ENCODE measurements around the gene TANGO2.

DNA sequence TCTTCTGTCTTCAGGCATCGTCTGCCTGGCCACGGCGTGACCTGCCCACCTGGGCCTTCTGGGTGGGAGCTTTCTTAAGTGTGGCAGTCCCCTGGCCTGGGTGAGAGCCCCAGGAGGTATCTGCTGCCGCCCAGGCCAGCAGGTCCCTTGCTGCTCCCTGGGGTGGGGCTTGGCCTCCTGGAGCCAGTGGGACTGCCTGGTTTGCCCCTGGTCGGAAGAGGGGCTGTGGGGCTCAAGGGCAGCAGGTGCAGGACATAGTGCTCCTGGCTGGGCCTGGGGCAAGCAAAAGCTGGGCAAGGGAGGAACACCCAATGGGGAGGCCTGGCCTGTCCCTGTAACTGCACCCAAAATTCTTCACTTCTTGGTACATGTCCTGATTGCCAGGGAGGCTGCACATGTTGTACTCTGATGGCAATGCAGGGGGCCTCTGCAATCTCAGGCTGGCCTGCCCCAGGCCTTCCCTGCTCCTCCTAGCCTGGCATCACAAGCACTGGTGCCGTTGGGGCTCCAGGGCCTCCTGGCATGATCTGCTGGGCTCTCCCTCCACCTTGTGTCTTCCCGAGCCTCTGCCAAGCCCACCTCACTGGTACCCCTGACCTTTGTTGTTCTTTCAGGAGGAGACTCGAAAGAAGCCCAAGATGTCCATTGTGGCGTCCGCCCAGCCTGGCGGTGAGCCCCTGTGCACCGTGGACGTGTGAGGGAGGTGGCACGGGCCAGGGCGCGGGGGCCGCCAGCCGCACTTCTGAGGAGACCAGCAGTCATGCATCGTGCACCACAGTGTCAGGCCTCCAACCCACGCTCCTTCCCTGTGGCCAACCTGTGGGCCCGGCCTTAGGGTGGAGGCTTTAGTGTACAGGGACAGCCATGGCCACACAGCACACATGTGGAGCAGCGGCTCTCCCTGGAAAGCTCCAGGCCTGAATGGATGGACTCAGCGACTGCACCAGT lies 88.8 kb downstream of the TANGO2 start:
- TF ChIP-seq, protein P1, sequence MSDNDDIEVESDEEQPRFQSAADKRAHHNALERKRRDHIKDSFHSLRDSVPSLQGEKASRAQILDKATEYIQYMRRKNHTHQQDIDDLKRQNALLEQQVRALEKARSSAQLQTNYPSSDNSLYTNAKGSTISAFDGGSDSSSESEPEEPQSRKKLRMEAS (IDR thresholded peaks at IDR 0.05; ENCODE audit: low read depth, low read length) = no peak
- TF ChIP-seq, protein P2, sequence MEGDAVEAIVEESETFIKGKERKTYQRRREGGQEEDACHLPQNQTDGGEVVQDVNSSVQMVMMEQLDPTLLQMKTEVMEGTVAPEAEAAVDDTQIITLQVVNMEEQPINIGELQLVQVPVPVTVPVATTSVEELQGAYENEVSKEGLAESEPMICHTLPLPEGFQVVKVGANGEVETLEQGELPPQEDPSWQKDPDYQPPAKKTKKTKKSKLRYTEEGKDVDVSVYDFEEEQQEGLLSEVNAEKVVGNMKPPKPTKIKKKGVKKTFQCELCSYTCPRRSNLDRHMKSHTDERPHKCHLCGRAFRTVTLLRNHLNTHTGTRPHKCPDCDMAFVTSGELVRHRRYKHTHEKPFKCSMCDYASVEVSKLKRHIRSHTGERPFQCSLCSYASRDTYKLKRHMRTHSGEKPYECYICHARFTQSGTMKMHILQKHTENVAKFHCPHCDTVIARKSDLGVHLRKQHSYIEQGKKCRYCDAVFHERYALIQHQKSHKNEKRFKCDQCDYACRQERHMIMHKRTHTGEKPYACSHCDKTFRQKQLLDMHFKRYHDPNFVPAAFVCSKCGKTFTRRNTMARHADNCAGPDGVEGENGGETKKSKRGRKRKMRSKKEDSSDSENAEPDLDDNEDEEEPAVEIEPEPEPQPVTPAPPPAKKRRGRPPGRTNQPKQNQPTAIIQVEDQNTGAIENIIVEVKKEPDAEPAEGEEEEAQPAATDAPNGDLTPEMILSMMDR (IDR thresholded peaks at IDR 0.05; ENCODE audit: low read depth, low read length) = no peak
- TF ChIP-seq POLR2A (IDR thresholded peaks at IDR 0.05; ENCODE audit: extremely low read depth, insufficient read length) = no peak

All from NB4 (cell line).